Caco-2 (cell line): ENCODE data around the gene TK2. TPM values are rescaled to one million over a fixed set of nuclear protein-coding genes. Genes with fewer than 3 reads are reported as not detected.
"Not testable (repeated sequence)": the region's sequence is repeated elsewhere in the genome, so short reads cannot be mapped to it uniquely, and the experiment has no call there.

Experiments
- BruUV-seq: library from RNA; stranded (reverse); fragments of 400-500 nt; replicated peaks from 2 replicates; lab custom pipeline; 2021; lab: Mats Ljungman, UMichigan
- CTCF ChIA-PET: fragments of 300-600 bp; sonication (Branson Sonifier 250); formaldehyde crosslinking; loops from one replicate; lab custom pipeline; 2022; ENCODE audit warnings: antibody characterized with exemption; lab: Charles Lee
- POLR2A ChIA-PET: fragments of 300-600 bp; sonication (Branson Sonifier 250); formaldehyde crosslinking; loops from one replicate; lab custom pipeline; 2022; ENCODE audit warnings: antibody characterized with exemption; lab: Charles Lee
- DNase-seq, 2 experiments: peaks; one replicate each; pipeline versions ENCODE4 v3.0.0 to v3.0.0-alpha.2; 2020 to 2022
- H3K27me3 ChIP-seq: replicated peaks from 2 replicates; pipeline ENCODE4 v1.6.0; 2011; ENCODE audit warnings: low read length; ENCODE audit not compliant: control insufficient read depth, insufficient read depth
- H3K36me3 ChIP-seq: 2 replicates; pipeline ENCODE4 v1.5.1; 2011; ENCODE audit warnings: low read length; ENCODE audit not compliant: control insufficient read depth, insufficient read depth
- H3K4me1 ChIP-seq: fragments of 250-450 bp; sonication (Bioruptor Pico); 2 replicates; pipeline ENCODE4 v1.5.1; 2020; ENCODE audit warnings: mild to moderate bottlenecking
- H3K4me3 ChIP-seq: 2 replicates; pipeline ENCODE4 v1.5.1; 2011; ENCODE audit warnings: low read depth, mild to moderate bottlenecking, control low read depth, low read length
- H3K9me3 ChIP-seq: fragments of 250-450 bp; sonication (Bioruptor Pico); 2 replicates; pipeline ENCODE4 v1.5.1; 2020; ENCODE audit warnings: mild to moderate bottlenecking, moderate library complexity
- H3K27ac Mint-ChIP-seq: one replicate; pipeline ENCODE4 v1.8.0; 2022; ENCODE audit warnings: mixed read lengths; ENCODE audit not compliant: unreplicated experiment
- H3K27me3 Mint-ChIP-seq: one replicate; pipeline ENCODE4 v1.8.0; 2022; ENCODE audit warnings: mixed read lengths; ENCODE audit not compliant: insufficient read depth, unreplicated experiment
- H3K36me3 Mint-ChIP-seq: one replicate; pipeline ENCODE4 v1.8.0; 2022; ENCODE audit warnings: mild to moderate bottlenecking, mixed read lengths; ENCODE audit not compliant: insufficient read depth, unreplicated experiment
- H3K4me1 Mint-ChIP-seq: one replicate; pipeline ENCODE4 v1.8.0; 2022; ENCODE audit warnings: low read depth, mixed read lengths; ENCODE audit not compliant: unreplicated experiment
- H3K4me3 Mint-ChIP-seq: one replicate; pipeline ENCODE4 v1.8.0; 2022; ENCODE audit warnings: mild to moderate bottlenecking, moderate library complexity, mixed read lengths; ENCODE audit not compliant: unreplicated experiment
- H3K9me3 Mint-ChIP-seq: one replicate; pipeline ENCODE4 v1.8.0; 2022; ENCODE audit warnings: mixed read lengths; ENCODE audit not compliant: unreplicated experiment
- CTCF ChIP-seq, 2 experiments: fragments of 200-600 bp in 1 of 2; IDR thresholded peaks; 1 replicate in 1 of 2; 2 replicates in 1 of 2; pipeline versions ENCODE4 v1.5.1 to v1.8.0; 2011 to 2022; ENCODE audit warnings: antibody characterized with exemption in 1 of 2, control low read depth in 1 of 2, inconsistent platforms in 1 of 2, low read depth in 1 of 2, low read length in 1 of 2, mild to moderate bottlenecking in 1 of 2, moderate library complexity in 1 of 2; ENCODE audit not compliant: insufficient read depth in 1 of 2, severe bottlenecking in 1 of 2, unreplicated experiment in 1 of 2
- intact Hi-C: fragments of 100-400 bp; cut with micrococcal nuclease; formaldehyde crosslinking; loops from one replicate; pipeline ENCODE4 v1.10.0; 2022; ENCODE audit not compliant: unreplicated experiment
- total RNA-seq: library from RNA; stranded (reverse); gene quantifications from 2 replicates; pipeline ENCODE4 v1.2.3, GENCODE V29; 2022

Gene TK2
- total RNA-seq, 1 experiment from 2014 or later: 18.2 TPM

GRCh38 chr16:66469291-66469946 lies 80.5 kb downstream of the TK2 start:
- Histone ChIP-seq H3K9me3 (0 out of 2 replicates have a peak, but pooled peaks cover 2% of the 10 kb centered on the region), H3K27me3 (no peaks in the 10 kb centered on the region; the same call in 1 of the 2 replicates), H3K36me3 (no peaks in the 10 kb centered on the region), H3K4me1 (no peaks in the 10 kb centered on the region), H3K4me3 (no peak overlapping the region)
- intact Hi-C loops: no loop called here
- Mint-ChIP-seq H3K36me3 (no peaks in the 10 kb centered on the region), H3K27me3 (peaks cover 24% of the 10 kb centered on the region), H3K4me3 (no peak overlapping the region), H3K4me1 (no peaks in the 10 kb centered on the region), H3K27ac (no peak overlapping the region), H3K9me3 (no peaks in the 10 kb centered on the region)
- BruUV-seq: no TSS peak
- no peak for TF ChIP-seq CTCF (IDR thresholded peaks at IDR 0.05; ENCODE audit: insufficient read depth in 1 of 2, low read depth in 1 of 2, low read length in 1 of 2, severe bottlenecking in 1 of 2, unreplicated experiment in 1 of 2)
- CTCF ChIA-PET: interaction anchor here (0.6 kb wide), 1 partner anchor 247 kb away, joined by 3 read pairs; no protein-coding TSS in a partner anchor
- DNase-seq: no peak
- POLR2A ChIA-PET: no interaction called here

- Mint-ChIP-seq H3K4me1 (no peaks in the 10 kb centered on the region), H3K36me3 (no peaks in the 10 kb centered on the region), H3K4me3 (no peak overlapping the region), H3K27ac (no peak overlapping the region), H3K9me3 (no peaks in the 10 kb centered on the region), H3K27me3 (peaks cover 29% of the 10 kb centered on the region)
- no peak for TF ChIP-seq CTCF (IDR thresholded peaks at IDR 0.05; ENCODE audit: insufficient read depth in 1 of 2, low read depth in 1 of 2, low read length in 1 of 2, severe bottlenecking in 1 of 2, unreplicated experiment in 1 of 2)
- Histone ChIP-seq H3K36me3 (no peaks in the 10 kb centered on the region), H3K9me3 (0 out of 2 replicates have a peak, but pooled peaks cover 2% of the 10 kb centered on the region), H3K4me3 (no peak overlapping the region), H3K27me3 (no peaks in the 10 kb centered on the region; the same call in 1 of the 2 replicates), H3K4me1 (no peaks in the 10 kb centered on the region)
- no peak for DNase-seq
- ChIA-PET CTCF (interaction anchor here (1.3 to 1.5 kb wide), 2 partner anchors 24 to 62 kb away, joined by 3 to 4 read pairs; no protein-coding TSS in a partner anchor), POLR2A (no interaction called here)
- intact Hi-C loops: no loop called here
- BruUV-seq: no TSS peak
Measured at GRCh38 chr16:66468321-66468965, 81.5 kb downstream of the TK2 start.

GRCh38 chr16:66467611-66468010 lies 82.3 kb downstream of the TK2 start:
- Mint-ChIP-seq H3K36me3 (no peaks in the 10 kb centered on the region), H3K9me3 (no peaks in the 10 kb centered on the region), H3K4me1 (no peaks in the 10 kb centered on the region), H3K27ac (no peak overlapping the region), H3K4me3 (no peak overlapping the region), H3K27me3 (peaks cover 30% of the 10 kb centered on the region)
- no peaks in the 10 kb centered on the region; the same call in 1 of the 2 replicates for H3K27me3 ChIP-seq
- H3K4me1 ChIP-seq: no peaks in the 10 kb centered on the region
- TF ChIP-seq CTCF (IDR thresholded peaks at IDR 0.05; ENCODE audit: insufficient read depth in 1 of 2, low read depth in 1 of 2, low read length in 1 of 2, severe bottlenecking in 1 of 2, unreplicated experiment in 1 of 2): no peak
- intact Hi-C loops: no loop called here
- no peaks in the 10 kb centered on the region for H3K36me3 ChIP-seq
- ChIA-PET POLR2A (no interaction called here), CTCF (interaction anchor here (1.3 to 1.5 kb wide), 2 partner anchors 24 to 61 kb away, joined by 3 to 4 read pairs; no protein-coding TSS in a partner anchor)
- no peak for DNase-seq
- H3K4me3 ChIP-seq: no peak overlapping the region
- H3K9me3 ChIP-seq: 0 out of 2 replicates have a peak, but pooled peaks cover 2% of the 10 kb centered on the region
- BruUV-seq: no TSS peak

- H3K4me1 Mint-ChIP-seq, H3K9me3 Mint-ChIP-seq, CTCF ChIA-PET, POLR2A ChIA-PET, H3K9me3 ChIP-seq, H3K4me3 ChIP-seq, H3K4me3 Mint-ChIP-seq, H3K27me3 ChIP-seq, H3K36me3 Mint-ChIP-seq, intact Hi-C loops, H3K27ac Mint-ChIP-seq, H3K36me3 ChIP-seq, DNase-seq, BruUV-seq, H3K4me1 ChIP-seq: not testable (repeated sequence)
- peaks cover 28% of the 10 kb centered on the region for H3K27me3 Mint-ChIP-seq
Measured at GRCh38 chr16:66466636-66467035, 83.3 kb downstream of the TK2 start.
